Epithelial cell of esophagus (primary cell): Measurements from ENCODE around the gene TEC.

Experiments
- DNase-seq: peaks from one replicate; pipeline ENCODE4 v3.0.0; 2010; ENCODE audit warnings: low read depth
- H3K4me3 ChIP-seq: 2 replicates; pipeline ENCODE4 v1.5.1; 2011; ENCODE audit warnings: mild to moderate bottlenecking, low read length, control low read depth
- CTCF ChIP-seq: IDR thresholded peaks from 2 replicates; pipeline ENCODE4 v1.5.1; 2011; ENCODE audit warnings: low read depth, mild to moderate bottlenecking, low read length, control low read depth, inconsistent platforms; ENCODE audit not compliant: insufficient read depth; ENCODE audit errors: missing control alignments

The TEC gene

GRCh38 chr4:48163746-48164145, 105.9 kb downstream of the TEC start:
- TF ChIP-seq CTCF: no peak
- DNase-seq: no peak
- no peak overlapping the region for H3K4me3 ChIP-seq

- no peak for DNase-seq
- H3K4me3 ChIP-seq: no peak overlapping the region
- TF ChIP-seq CTCF: no peak
These were observed 107.5 kb downstream of the TEC start for GRCh38 chr4:48162162-48162561.

GRCh38 chr4:48157271-48157670, 112.4 kb downstream of the TEC start:
- H3K4me3 ChIP-seq: no peak overlapping the region
- no peak for TF ChIP-seq CTCF
- DNase-seq: no peak

- no peak for DNase-seq
- no peak overlapping the region for H3K4me3 ChIP-seq
- TF ChIP-seq CTCF: no peak
These were observed 113.2 kb downstream of the TEC start for GRCh38 chr4:48156423-48156822.

GRCh38 chr4:48153791-48154550, 115.7 kb downstream of the TEC start:
- TF ChIP-seq CTCF: no peak
- no peak overlapping the region for H3K4me3 ChIP-seq
- no peak for DNase-seq

- no peak for DNase-seq
- no peak overlapping the region for H3K4me3 ChIP-seq
- TF ChIP-seq CTCF: no peak
These were observed 117.4 kb downstream of the TEC start for GRCh38 chr4:48152259-48152658.

- H3K4me3 ChIP-seq: no peak overlapping the region
- no peak for TF ChIP-seq CTCF
- no peak for DNase-seq
These were observed 119.7 kb downstream of the TEC start for GRCh38 chr4:48149827-48150370.
